SK-N-MC (cell line): ENCODE data around the gene HCRTR1.
A peak's percentile ranks its signal among the peaks of the same experiment; 100 is the strongest.

Source experiments
- DNase-seq: peaks from one replicate; pipeline ENCODE4 v3.0.0-alpha.2; 2011; ENCODE audit warnings: low read depth, low spot score
- H3K27ac ChIP-seq: fragments of 200-600 bp; sonication (generic); 2 replicates; pipeline ENCODE4 v1.5.1; 2016; ENCODE audit warnings: mixed run types
- H3K36me3 ChIP-seq: fragments of 200-600 bp; sonication (generic); 2 replicates; pipeline ENCODE4 v1.6.1; 2017; ENCODE audit warnings: antibody characterized with exemption, low read length, mixed read lengths; ENCODE audit not compliant: insufficient read depth
- H3K4me3 ChIP-seq: fragments of 200-600 bp; sonication (generic); 2 replicates; pipeline ENCODE4 v1.5.1; 2016
- H3K9ac ChIP-seq: fragments of 200-600 bp; sonication (generic); 2 replicates; pipeline ENCODE4 v1.8.0; 2017; ENCODE audit warnings: mixed run types, mixed read lengths; ENCODE audit not compliant: insufficient read length
- H3K9me3 ChIP-seq: fragments of 200-600 bp; sonication (generic); 2 replicates; pipeline ENCODE4 v1.6.1; 2017; ENCODE audit warnings: low read depth, mild to moderate bottlenecking, antibody characterized with exemption, low read length, moderate library complexity, mixed read lengths
- EZH2 ChIP-seq: fragments of 200-600 bp; sonication (generic); IDR thresholded peaks from one replicate; pipeline ENCODE4 v1.6.1; 2017; ENCODE audit warnings: antibody characterized with exemption
- FOXP2 ChIP-seq: optimal IDR thresholded peaks from 2 replicates; pipeline ENCODE3; 2011; ENCODE audit warnings: mild to moderate bottlenecking, moderate library complexity; ENCODE audit not compliant: insufficient read depth; ENCODE audit errors: extremely low read length, control extremely low read depth
- POLR2AphosphoS5 ChIP-seq: IDR thresholded peaks from 2 replicates; pipeline ENCODE4 v1.6.1; 2012; ENCODE audit warnings: mild to moderate bottlenecking, low read depth, low read length, borderline replicate concordance

The HCRTR1 gene

GRCh38 chr1:31642897-31643296 is 25.4 kb downstream of the HCRTR1 start:
- Histone ChIP-seq H3K4me3 (no peak overlapping the region), H3K9ac (no peak overlapping the region), H3K36me3 (no peaks in the 10 kb centered on the region), H3K27ac (no peak overlapping the region), H3K9me3 (no peaks in the 10 kb centered on the region)
- TF ChIP-seq POLR2AphosphoS5 (no peak), FOXP2 (no peak), EZH2 (no peak)
- DNase-seq = no peak

- no peak for TF ChIP-seq FOXP2
- TF ChIP-seq EZH2 = no peak
- TF ChIP-seq POLR2AphosphoS5 = no peak
- Histone ChIP-seq H3K9me3 (no peaks in the 10 kb centered on the region), H3K4me3 (peak overlapping the region; percentile 99), H3K36me3 (no peaks in the 10 kb centered on the region), H3K27ac (peak overlapping the region; percentile 96), H3K9ac (peak overlapping the region; percentile 96)
- DNase-seq = no peak
Measured at GRCh38 chr1:31643976-31644559, 26.6 kb downstream of the HCRTR1 start.

GRCh38 chr1:31644560-31645273 is 27.2 kb downstream of the HCRTR1 start, which contains the start of gene PEF1:
Gene PEF1 (minus strand): TSS chr1:31644876. CDS start chr1:31644864, 12 bp downstream.
- H3K27ac ChIP-seq = peak within 1 kb of the TSS; percentile 96
- H3K9ac ChIP-seq = peak within 1 kb of the TSS; percentile 96
- peak; percentile 94 for DNase-seq
- H3K9me3 ChIP-seq = no peaks in the 10 kb centered on the region
- TF ChIP-seq FOXP2 (no peak), POLR2AphosphoS5 (peak; percentile 70)
- peak within 1 kb of the TSS; percentile 99 for H3K4me3 ChIP-seq
- H3K36me3 ChIP-seq = no peaks in the 10 kb centered on the region

GRCh38 chr1:31645274-31645568 is 27.7 kb downstream of the HCRTR1 start:
- TF ChIP-seq EZH2 (no peak), FOXP2 (no peak), POLR2AphosphoS5 (no peak)
- DNase-seq = no peak
- Histone ChIP-seq H3K36me3 (no peaks in the 10 kb centered on the region), H3K4me3 (peak overlapping the region; percentile 99), H3K27ac (peak overlapping the region; percentile 96), H3K9me3 (no peaks in the 10 kb centered on the region), H3K9ac (peak overlapping the region; percentile 96)

- no peak overlapping the region for H3K9ac ChIP-seq
- 0 out of 2 replicates have a peak, but pooled peaks cover 3% of the 10 kb centered on the region for H3K36me3 ChIP-seq
- H3K9me3 ChIP-seq = no peaks in the 10 kb centered on the region
- H3K27ac ChIP-seq = no peak overlapping the region
- no peak overlapping the region for H3K4me3 ChIP-seq
- no peak for TF ChIP-seq POLR2AphosphoS5
- no peak for TF ChIP-seq FOXP2
- TF ChIP-seq EZH2 = no peak
- DNase-seq = no peak
Measured at GRCh38 chr1:31646259-31646960, 28.9 kb downstream of the HCRTR1 start.

- Histone ChIP-seq H3K27ac (no peak overlapping the region), H3K4me3 (no peak overlapping the region), H3K9me3 (no peaks in the 10 kb centered on the region), H3K9ac (no peak overlapping the region), H3K36me3 (peaks cover 8% of the 10 kb centered on the region; the same call in 1 of the 2 replicates)
- DNase-seq = no peak
- TF ChIP-seq FOXP2 = no peak
- TF ChIP-seq POLR2AphosphoS5 = no peak
- TF ChIP-seq EZH2 = no peak
Measured at GRCh38 chr1:31647106-31647505, 29.6 kb downstream of the HCRTR1 start.

- Histone ChIP-seq H3K4me3 (no peak overlapping the region), H3K27ac (no peak overlapping the region), H3K9me3 (no peaks in the 10 kb centered on the region), H3K9ac (no peak overlapping the region), H3K36me3 (peaks cover 17% of the 10 kb centered on the region; the same call in 1 of the 2 replicates)
- TF ChIP-seq EZH2 (no peak), POLR2AphosphoS5 (no peak), FOXP2 (no peak)
- no peak for DNase-seq
Measured at GRCh38 chr1:31648190-31648589, 30.7 kb downstream of the HCRTR1 start.

GRCh38 chr1:31648641-31649357 is 31.3 kb downstream of the HCRTR1 start:
- H3K9me3 ChIP-seq = no peaks in the 10 kb centered on the region
- no peak overlapping the region for H3K27ac ChIP-seq
- no peak for DNase-seq
- H3K9ac ChIP-seq = no peak overlapping the region
- peaks cover 23% of the 10 kb centered on the region; the same call in 1 of the 2 replicates for H3K36me3 ChIP-seq
- no peak for TF ChIP-seq FOXP2
- TF ChIP-seq EZH2 = no peak
- no peak for TF ChIP-seq POLR2AphosphoS5
- H3K4me3 ChIP-seq = no peak overlapping the region
